ENCODE data around the gene PCDHGA1.
A peak's percentile ranks its signal among the peaks of the same experiment; 100 is the strongest.

The PCDHGA1 gene

DNA sequence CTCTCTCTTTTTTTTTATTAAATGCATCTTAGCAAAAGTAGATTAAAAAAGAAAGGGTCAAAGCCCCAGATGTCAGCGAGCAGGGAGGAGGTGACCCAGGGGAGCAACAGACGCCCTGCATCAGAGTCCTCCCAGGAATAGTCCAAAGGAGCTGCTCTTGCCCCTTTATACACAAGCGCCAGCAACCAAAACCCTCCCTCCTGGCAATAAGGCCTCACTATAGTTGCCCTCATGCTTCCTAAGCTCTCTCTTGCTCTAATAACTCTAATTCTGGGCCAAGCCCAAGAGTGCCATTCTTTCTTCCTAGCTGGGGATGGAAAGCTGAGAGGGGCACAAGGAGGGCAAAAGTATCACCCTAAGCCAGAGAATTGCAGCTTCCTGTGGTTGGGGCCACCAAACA lies 184.8 kb downstream of the PCDHGA1 start:
- DNase-seq, result no peak

DNA sequence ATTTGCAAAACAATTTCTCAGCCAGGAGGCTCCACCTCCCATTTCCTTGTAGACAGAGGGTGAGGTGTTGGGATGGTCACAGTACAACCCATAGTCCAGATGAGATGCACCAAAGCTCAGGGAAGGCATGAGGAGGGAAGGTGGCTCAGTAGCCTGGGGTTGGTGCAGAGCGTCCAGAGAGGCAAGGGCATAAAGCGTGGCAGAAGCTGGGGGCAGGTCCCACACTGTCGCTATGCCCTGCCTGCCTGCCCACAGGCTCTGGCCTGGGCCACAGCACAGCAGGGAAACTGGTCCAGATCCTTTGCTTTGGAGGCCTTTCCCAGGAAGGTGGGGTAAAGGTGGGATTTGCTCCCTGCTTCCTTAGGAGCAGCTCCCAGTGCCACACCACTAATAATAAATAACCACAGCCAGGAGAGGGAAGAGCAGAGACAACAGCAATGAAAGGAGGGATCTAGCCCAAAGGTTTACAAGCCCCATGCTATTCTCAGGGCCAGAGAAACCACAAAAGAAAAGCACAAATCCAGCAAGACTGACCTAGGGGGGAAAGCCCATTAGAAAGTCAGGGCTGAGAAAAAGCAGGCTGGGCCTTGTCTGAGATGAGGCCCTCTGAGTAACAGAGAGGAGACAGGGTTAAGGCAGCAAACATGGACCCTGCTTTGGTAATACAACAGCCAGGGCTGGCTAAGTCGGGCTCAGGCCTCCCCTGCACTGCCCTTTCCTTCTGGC lies 185.8 kb downstream of the PCDHGA1 start:
- DNase-seq, result no peak

DNA sequence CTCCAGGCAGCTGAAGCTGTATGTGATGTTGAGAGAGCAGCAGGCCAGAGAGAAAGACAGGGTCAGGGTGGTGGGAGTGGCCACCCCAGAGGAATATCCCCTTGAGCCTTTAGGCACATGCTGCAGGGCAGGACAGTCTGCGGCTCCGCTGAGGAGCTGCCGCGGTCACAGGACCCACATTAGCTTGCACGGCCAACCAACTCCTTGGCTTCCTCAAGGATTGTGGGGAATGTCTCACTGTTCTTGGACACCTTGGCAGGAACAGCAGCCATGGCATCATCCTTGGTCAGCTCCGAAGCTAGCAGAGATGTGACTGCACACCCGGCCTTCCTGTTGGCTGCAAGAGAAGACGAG lies 186.3 kb downstream of the PCDHGA1 start:
- DNase-seq, result no peak

DNA sequence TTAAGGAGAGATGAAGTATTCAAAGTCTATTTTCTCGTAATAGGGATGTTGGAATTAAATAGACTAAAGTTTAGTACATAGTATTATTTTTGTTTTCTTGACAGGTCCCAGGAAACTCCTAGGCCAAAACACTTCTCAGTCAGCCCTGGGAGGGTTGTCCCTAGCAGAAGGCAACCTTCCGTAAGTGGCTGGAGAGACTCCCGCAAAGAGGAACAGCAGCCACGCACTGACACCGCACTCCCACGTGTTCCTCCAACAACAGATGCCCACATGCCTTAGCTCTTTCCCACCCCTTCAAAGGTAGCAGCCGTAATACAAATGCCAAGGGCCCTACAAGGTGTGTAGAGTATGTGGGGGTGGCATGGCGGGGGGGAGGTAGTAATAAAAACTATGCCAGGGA lies 187.0 kb downstream of the PCDHGA1 start:
- no peak for DNase-seq

DNA sequence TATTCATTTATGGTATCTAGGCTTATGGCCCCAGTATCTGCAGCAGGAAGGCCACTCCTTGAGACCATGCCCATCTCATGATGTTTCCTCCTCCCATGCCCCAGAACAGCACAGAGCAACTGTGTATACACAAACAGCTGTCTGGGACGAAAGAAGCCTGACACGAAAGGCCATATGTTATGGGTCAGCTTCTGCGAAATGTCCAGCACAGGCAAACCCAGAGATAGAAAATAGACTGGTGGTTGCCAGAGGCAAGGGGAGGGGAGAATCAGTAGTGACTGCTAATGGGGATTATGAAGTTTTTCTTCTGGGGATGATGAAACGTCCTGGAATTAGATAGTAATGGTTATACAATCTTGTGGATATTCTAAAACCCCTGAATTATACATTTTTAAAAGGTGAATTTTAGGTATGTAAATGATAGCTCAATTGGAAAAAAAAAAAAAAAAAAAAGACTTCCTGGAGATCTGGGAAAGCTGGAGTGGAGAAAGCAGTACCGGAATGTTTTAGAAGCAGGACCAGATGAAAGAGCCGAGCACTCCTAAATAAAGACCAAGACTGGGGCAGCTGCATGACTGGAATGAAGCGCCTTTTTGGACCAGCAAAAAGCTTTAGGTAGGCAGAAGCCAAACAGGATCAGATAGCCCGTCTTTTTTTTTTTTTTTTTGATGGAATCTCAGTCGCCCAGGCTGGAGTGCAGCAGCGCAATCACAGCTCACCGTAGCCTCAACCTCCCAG lies 187.7 kb downstream of the PCDHGA1 start:
- DNase-seq, result no peak

DNA sequence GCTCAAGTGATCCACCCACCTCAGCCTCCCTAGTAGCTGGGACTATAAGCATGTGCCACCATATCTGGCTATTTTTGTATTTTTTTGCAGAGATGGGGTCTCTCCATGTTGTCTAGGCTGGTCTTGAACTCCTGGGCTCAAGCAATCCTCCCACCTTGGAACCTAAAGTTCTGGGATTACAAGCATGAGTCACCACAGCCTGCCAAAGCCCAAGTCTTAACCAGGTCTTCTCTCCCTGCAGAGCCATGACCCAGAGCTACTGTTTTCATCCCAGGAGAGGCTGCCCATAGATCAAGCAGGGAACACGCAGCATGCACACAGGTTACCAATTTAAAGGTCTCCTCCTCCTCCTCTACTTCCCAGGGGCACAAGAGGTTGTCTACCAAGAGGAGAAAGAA lies 188.3 kb downstream of the PCDHGA1 start:
- no peak for DNase-seq

DNA sequence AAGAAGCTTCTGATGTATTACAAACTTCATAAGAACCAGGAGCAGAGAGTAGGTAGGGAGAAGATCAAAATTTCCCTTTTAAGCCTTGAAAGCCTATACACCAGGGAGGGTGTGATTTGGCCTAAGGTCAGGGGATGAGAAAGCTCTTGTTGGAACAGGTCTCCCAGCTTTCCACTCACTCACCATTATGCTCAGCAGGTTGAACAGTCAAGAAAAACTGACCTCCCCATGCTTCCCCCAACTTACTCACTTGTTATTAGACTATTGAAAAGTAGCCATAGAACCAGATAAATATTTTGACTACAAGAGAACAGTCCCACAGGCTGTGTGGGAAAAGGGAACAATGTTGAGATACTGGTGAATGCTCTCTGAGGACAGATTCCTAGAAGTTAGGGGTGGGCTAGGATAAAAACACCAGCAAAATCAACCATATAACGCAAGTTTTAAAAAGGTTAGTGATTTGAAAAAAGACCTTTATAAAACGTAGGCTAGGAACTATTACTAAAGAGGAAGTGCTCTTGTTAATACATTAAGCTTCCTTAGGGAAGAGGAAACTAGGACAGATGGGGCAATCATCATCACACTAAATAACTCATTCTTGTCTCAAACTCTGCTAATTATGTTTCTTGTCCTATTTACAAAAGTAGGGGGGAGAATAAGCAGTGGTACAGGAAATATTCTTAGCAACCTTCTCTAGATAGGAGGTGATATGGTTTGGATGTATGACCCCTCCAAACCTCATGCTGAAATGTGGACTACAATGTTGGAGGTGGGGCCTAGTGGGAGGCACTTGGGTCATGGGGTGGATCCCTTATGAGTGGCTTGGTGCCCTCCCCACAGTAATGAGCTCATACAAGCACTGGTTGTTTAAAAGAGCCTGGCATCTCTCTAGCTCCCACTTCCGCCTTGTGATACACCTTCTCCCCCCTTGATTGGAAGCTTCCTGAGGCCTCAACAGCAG lies 189.6 kb downstream of the PCDHGA1 start:
- no peak for DNase-seq

DNA sequence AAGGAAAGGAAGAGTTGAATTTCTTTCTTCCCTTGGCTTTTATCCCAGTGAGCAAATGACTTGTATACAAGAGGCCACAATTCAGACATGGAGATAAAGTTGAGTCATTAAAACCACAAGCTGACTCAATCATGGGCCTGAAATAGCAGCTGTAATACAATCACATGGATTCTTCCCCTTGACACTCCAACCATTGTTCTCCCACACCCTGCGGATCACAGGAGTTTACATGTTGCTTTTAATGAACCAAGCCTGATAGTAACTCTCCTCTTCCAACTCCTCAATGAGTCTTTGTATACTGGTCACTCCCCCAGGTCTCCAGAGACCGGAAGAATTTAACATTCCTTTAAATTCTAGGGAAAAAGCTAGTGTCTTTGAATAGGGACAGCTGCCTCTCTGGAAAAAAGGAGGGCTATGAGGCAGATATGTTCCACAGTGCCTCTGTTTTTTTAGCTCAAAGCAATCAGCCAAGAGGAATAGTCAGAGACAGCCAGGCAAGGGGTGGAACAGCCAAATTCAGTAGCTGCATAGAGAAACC lies 191.0 kb downstream of the PCDHGA1 start:
- no peak for DNase-seq

DNA sequence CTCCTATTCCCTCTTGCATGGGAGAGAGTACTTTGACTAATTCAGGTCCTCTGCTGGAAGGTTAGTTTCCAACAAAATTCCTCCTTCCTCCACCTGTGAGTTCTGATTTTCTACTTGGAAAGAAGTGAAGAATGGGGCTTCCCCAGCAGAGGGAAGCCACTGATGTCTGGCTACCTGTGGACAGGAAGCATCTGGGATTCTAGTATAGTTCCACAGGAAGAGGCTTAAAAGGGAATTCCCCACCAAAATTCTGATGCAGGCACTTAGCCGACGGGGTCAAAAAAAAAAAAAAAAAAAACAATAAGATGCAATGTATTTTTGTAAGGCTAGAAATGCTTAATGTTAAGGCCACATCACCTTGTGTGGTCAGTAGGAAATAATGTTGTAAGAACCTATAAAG lies 192.0 kb downstream of the PCDHGA1 start:
- DNase-seq, result no peak

DNA sequence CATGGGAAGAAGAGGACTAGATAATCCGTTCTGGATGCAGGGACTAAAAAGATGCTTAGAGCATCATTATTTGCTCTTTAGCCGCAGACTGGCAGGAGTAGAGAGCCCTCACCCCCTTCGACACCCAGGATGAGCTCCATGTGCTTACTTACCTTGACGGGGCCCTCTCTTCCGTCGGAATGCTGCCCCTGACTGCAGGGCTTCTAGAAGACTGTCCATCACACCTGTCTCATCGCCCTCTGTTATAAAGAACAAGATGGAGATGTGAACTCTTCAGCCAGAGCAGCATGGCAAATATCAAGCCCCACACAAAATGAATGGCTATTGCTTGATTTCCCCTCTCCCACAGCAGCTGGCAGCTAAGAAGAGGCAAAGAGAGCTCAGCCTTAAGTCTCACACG lies 193.7 kb downstream of the PCDHGA1 start:
- no peak for DNase-seq

DNA sequence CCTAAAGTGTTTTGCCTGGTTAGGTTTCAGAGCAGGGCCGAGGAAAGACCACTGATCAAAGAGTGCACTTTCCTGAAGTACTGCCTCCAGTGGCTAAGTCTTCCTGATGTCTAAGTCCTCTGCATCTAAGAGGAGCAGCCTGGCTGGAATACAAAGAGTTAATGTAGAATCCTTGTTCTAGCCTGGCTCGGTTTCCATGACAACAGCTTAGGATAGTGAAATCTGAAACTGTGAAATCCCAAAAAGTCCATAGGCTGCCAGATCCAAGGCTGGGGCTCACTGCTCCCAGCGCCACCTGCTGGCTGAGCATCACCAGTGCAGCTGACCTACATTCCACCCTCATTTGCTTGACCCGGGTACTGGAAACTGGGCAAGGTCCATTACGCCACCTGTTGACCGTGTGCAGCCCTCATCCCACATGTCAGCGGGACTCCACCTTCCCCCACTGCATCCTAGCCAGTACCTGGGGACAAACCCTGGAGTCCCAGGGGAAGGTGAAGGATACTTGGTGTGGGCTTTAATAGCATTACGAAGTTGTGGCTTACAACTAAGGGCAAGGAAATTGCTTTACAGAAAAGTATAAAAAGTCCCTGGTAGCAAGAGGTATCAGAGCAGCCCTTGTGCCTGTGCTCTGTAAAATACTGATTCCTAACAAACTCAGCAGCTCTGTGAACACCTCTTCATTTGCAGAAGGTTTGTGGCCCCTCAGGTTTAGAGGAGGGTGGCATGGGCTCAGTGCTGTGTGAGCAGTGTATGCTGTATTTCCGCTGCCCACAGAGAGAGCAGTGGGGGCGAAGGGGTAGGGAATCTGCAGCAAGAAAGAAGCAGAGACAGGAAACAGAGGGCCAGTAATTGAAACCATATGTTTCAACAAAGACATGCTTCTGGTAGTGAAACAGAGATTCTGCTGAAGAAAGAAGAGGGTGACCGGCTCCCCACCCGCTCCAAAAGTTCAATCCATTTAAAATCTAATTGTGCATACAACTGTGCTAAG lies 194.6 kb downstream of the PCDHGA1 start:
- DNase-seq, result peak; percentile 65

DNA sequence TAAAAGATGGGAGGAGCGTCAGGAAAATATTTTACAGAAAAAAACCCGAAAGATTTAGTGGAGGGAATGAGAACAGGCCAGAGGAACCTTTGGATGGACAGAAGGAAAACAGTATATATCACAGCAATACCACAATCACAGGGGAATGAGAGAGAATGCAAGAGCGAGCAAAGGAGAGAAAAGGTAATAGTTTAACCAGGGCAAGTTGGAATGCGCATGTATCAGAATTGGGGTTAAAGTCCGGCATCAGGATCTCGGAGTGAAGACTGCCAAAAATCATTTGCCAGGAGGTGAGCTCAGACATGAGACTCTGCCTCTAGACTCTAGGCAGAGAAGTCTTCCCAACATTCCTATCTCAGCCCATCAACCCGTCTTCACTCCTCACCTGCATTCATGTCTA lies 195.3 kb downstream of the PCDHGA1 start:
- no peak for DNase-seq

DNA sequence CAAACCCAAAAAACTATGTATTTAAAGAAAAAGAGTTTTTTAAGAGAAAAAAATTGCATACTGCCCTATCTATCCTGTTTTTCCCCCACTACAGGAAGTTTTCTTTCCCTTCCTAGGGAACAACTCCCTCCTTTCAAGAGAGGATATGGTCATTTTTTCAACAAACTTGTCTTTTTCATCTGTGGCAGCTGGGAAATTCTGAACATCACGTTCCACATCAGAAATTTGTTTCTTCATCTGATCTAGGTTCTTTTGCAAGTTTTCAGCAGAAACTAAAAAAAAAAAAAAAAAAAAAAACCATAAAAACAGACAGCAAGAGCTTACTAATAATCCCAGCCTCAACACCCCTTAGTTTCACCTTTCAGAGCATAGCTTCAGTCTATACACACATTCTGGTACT lies 197.1 kb downstream of the PCDHGA1 start:
- DNase-seq, result no peak

DNA sequence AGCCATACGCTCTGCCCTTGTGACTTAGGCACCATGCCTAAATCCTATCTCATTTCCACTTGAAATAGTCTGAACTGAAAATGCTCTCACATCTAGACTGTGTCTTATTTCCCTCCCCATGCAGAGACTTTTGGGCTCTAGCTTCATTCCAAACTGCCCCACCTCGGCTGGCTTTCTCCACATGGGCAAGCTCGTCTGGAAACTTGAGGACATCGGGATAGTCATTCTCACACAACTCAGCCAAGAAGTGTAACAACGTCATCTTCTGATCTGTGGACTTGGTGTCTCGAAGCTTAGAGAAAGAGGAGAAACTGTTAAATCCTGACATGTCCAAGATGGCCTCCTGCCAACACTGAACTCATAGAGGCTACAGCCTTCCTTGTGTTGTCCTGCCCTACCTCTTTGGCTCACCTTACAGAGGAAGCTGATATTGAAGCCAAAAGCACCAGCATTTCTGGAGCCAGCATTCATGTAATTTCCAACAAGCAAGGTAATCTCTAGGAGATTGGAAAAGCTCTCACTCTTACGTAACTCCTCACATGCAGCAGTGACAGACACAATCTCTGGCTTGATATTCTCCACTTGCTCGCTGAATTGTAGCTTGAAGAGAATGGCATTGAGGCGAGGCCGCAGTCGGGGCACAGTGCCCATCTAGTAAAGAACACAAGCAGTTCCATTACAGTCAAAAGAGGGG lies 198.1 kb downstream of the PCDHGA1 start:
- no peak for DNase-seq

DNA sequence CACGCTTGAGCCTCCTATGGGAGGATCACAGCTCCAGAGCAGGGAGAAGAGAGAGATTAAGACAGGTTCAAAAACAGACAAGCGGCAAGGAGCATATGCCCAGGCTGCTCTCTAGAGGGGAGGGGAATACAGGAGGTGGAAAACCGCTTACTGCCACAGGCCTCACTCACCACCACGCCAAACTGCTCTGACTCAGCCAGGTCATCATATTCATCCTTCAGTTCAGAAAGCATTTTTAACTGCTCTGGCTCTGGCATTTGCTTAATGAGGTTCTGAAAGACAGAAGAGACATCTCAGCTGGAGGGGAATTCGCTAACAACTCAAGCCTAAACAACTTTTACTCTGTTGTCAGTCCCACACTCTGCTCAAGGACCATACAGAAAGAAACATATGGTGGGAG lies 198.7 kb downstream of the PCDHGA1 start:
- no peak for DNase-seq

DNA sequence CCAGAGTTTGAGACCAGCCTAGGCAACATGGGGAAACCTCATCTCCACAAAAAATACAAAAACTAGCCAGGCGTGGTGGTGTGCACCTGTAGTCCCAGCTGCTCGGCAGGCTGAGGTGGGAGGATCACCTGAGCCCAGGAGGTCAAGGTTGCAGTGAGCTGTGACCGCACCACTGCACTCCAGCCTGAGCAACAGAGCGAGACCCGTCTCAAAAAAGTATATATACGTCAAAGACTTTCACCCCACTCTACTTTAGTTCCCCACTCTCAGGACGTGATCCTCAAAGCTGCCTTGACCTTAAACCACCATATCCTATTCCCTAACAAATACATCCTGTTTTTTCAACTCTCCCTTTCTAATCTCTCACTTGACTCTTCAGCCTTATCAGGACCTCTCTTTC lies 199.6 kb downstream of the PCDHGA1 start:
- no peak for DNase-seq

DNA sequence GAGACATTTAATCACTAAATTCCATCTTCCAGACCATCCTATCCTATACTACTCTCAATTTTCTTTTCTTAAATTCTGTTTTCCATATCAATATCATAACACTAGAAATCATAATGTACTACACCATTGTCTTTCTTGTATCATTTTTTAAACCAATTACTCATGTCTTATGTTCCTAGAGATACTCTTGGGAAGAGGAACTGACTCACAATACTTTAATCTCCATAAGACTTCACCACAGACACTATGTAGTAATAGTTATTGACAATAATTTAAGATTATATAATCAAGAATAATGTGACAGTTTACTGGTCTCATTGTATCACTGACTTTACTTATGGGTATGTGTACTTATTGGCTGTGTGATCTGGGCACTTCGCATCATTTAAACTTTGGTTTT lies 202.4 kb downstream of the PCDHGA1 start:
- DNase-seq, result no peak

DNA sequence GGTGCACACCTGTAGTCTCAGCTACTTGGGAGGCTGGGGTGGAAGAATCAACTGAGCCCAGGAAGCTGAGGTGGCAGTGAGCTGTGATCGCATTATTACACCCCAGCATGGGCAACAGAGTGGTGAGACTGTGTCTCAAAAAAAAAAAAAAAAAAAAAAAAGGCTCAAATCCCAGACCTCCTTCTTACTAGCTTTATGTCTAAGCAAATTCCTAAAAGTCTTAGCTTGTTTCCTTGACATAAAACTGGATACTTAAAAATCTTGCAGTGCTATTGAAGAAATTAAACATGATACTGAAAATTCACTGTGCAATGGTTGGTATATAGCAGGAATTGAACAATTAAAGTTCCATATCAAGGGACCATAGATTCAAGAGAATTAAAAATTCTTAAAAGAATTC lies 203.6 kb downstream of the PCDHGA1 start:
- no peak for DNase-seq

DNA sequence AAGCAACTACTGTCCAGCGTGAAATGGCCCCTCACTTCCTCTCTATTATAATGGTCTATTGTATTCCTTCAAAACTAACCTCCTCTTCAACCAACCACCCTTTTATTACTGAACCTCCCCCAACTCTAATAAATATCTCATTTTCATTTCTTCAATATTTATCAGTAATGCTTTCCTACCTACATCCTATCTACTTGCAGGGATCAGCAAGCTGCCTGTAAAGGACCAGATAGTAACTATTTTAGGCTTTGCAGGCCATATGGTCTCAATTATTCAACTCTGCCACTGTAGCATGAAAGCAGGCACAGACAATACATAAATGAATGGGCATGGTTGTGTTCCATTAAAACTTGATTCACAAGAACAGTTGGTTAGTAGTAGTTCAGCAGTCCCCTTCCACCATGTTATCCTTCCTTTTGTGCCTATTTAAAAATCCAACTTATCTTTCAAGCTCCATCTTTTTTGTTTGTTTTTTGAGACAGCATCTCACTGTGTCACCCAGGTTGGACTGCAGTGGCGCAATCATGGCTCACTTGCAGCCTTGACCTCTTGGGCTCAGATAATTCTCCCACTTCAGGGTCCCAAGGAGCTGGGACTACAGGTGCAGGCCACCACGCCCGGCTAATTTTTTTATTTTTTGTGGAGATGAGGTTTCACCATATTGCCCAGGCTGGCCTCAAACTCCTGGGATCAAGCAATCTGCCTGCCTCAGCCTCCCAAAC lies 204.3 kb downstream of the PCDHGA1 start:
- DNase-seq, result no peak

DNA sequence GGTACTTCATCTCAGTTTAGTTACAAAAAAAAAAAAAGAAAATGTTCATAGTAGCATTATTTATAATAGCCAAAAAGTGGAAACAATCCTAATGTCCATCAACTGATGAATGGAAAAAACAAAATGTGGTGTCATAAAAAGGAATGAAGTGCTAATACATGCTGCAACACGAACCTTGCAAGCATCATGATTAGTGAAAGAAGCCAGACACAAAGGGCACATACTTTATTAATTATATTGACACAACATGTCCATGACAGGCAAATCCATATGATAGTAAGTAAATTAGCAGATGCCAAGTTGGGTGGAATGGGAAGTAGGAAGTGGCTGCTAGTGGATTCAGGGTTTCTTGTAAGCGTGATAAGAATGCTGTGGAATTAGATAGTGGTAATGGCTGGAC lies 212.7 kb downstream of the PCDHGA1 start:
- DNase-seq, result no peak

DNA sequence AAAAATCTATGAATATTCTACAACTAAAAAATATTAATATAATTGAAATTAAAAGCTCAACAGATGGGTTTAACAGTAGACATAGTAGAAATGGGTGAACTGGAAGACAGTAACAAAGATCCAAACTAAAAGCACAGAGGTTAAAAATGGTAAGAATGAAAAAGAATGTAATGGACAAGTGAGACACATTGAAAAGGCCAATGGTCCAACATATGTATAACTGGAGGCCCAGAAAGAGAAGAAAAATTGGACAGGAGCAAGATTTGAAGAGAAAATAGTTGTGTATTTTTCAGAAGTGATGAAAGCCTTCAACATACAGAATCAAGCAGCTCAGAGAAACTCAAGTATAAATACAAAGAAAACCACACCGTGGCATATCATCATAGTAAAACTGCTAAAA lies 217.2 kb downstream of the PCDHGA1 start:
- DNase-seq, result no peak
